Spinal cord (tissue), 10 donors: ENCODE results near the gene WBP1. TPM values are rescaled to one million over a fixed set of nuclear protein-coding genes. Genes with fewer than 3 reads are reported as not detected.

Source experiments
- DNase-seq, 6 donors: peaks; one replicate each; pipeline versions ENCODE4 v3.0.0 to v3.0.0-alpha.2; 2013 to 2015; ENCODE audit warnings: low spot score in 6 of 6, low read depth in 4 of 6
- H3K27ac ChIP-seq: one replicate; pipeline ENCODE4 v1.5.1; 2013; ENCODE audit warnings: low read depth, low read length, control low read depth
- H3K27me3 ChIP-seq: one replicate; pipeline ENCODE4 v1.6.1; 2013; ENCODE audit warnings: low read length; ENCODE audit not compliant: control insufficient read depth, insufficient read depth
- H3K36me3 ChIP-seq: one replicate; pipeline ENCODE4 v1.6.1; 2013; ENCODE audit warnings: low read length; ENCODE audit not compliant: control insufficient read depth, insufficient read depth
- H3K4me1 ChIP-seq: one replicate; pipeline ENCODE4 v1.6.1; 2013; ENCODE audit warnings: low read length; ENCODE audit not compliant: control insufficient read depth, insufficient read depth
- H3K4me3 ChIP-seq: one replicate; pipeline ENCODE4 v1.5.1; 2013; ENCODE audit warnings: low read depth, low read length, control low read depth
- H3K9me3 ChIP-seq: one replicate; pipeline ENCODE4 v1.6.1; 2013; ENCODE audit warnings: low read length; ENCODE audit not compliant: control insufficient read depth, insufficient read depth
- WGBS: methylation state at CpG from one replicate; pipeline ENCODE4 v1.1.5; 2013; ENCODE audit warnings: missing lambda C conversion rate; ENCODE audit not compliant: insufficient coverage; 5-methylcytosine and 5-hydroxymethylcytosine counted together
- polyA plus RNA-seq, 2 donors: library from polyadenylated mRNA; unstranded; fragments of 120-200 nt; gene quantifications; one replicate each; pipeline ENCODE4 v1.2.1, GENCODE V29; 2013; ENCODE audit not compliant: insufficient read length in 2 of 2
- total RNA-seq, 2 donors: library from RNA; depleted of rRNA in 1 of 2; stranded (reverse); fragments of 120-200 nt in 1 of 2; fragments of >200 nt in 1 of 2; gene quantifications; one replicate each; pipeline versions ENCODE4 v1.2.3 to v1.2.4, GENCODE V29; 2013 to 2014
- donor health status: healthy.

Gene WBP1
- total and polyA plus RNA-seq, 4 donors, result 25.8 to 140 (median 98.2) TPM

GRCh38 chr2:74510272-74510671 lies 52.0 kb downstream of the WBP1 start:
- no peak for DNase-seq

More at GRCh38 chr2:74510272-74510671, 52.0 kb downstream of the WBP1 start:
- H3K4me1 ChIP-seq, result peaks cover 42% of the 10 kb centered on the region
- H3K27me3 ChIP-seq, result peaks cover 79% of the 10 kb centered on the region
- H3K4me3 ChIP-seq, result no peak overlapping the region
- H3K9me3 ChIP-seq, result no peaks in the 10 kb centered on the region
- H3K27ac ChIP-seq, result no peak overlapping the region
- peaks cover 9% of the 10 kb centered on the region for H3K36me3 ChIP-seq
- WGBS, result 84% methylated on average over 4 of the region's 4 CpGs

Other genes starting within 250 kb of the WBP1 start
- 10 to 100 TPM in 1 of 2 donors, 1 to 10 TPM in 1; 1.2 to 22.3 TPM for gene SLC4A5, start 115.0 kb upstream of the WBP1 start, total RNA-seq
- 1 to 10 TPM; 2.4 to 3.9 TPM for gene SLC4A5, start 115.0 kb upstream of the WBP1 start, polyA plus RNA-seq
- 100 to 1,000 TPM in 1 of 2 donors, 10 to 100 TPM in 1; 99.4 to 117 TPM for gene DCTN1, start 78.1 kb upstream of the WBP1 start, total RNA-seq
- 100 to 1,000 TPM; 277 to 296 TPM for gene DCTN1, start 78.1 kb upstream of the WBP1 start, polyA plus RNA-seq
- gene C2orf81, start 36.8 kb upstream of the WBP1 start, total RNA-seq, result 1 to 10 TPM; 1.2 to 4.7 TPM
- 1 to 10 TPM; 5.9 TPM for gene C2orf81, start 36.8 kb upstream of the WBP1 start, polyA plus RNA-seq
- 10 to 100 TPM; 17.0 to 37.6 TPM for gene WDR54, start 36.7 kb upstream of the WBP1 start, total RNA-seq
- 10 to 100 TPM; 37.7 to 40.5 TPM for gene WDR54, start 36.7 kb upstream of the WBP1 start, polyA plus RNA-seq
- 10 to 100 TPM; 32.9 to 52.5 TPM for gene RTKN, start 16.5 kb upstream of the WBP1 start, total RNA-seq
- gene RTKN, start 16.5 kb upstream of the WBP1 start, polyA plus RNA-seq, result 10 to 100 TPM; 66.9 to 76.5 TPM
- 10 to 100 TPM in 1 of 2 donors, 1 to 10 TPM in 1; 9.1 to 34.7 TPM for gene INO80B, start 3.4 kb upstream of the WBP1 start, total RNA-seq
- 10 to 100 TPM; 22.1 to 38.7 TPM for gene INO80B, start 3.4 kb upstream of the WBP1 start, polyA plus RNA-seq
- 10 to 100 TPM; 22.7 to 38.0 TPM for gene MOGS, start 6.9 kb downstream of the WBP1 start, total RNA-seq
- gene MOGS, start 6.9 kb downstream of the WBP1 start, polyA plus RNA-seq, result 10 to 100 TPM; 34.5 to 42.2 TPM
- 10 to 100 TPM; 12.7 to 80.6 TPM for gene MRPL53, start 14.2 kb downstream of the WBP1 start, total RNA-seq
- gene MRPL53, start 14.2 kb downstream of the WBP1 start, polyA plus RNA-seq, result 10 to 100 TPM; 52.3 to 56.7 TPM
- gene CCDC142, start 24.6 kb downstream of the WBP1 start, total RNA-seq, result 10 to 100 TPM; 20.8 to 23.4 TPM
- 10 to 100 TPM in 1 of 2 donors, 1 to 10 TPM in 1; 9.3 to 18.6 TPM for gene CCDC142, start 24.6 kb downstream of the WBP1 start, polyA plus RNA-seq
- 10 to 100 TPM in 1 of 2 donors, 1 to 10 TPM in 1; 5.6 to 15.1 TPM for gene TTC31, start 24.6 kb downstream of the WBP1 start, total RNA-seq
- 10 to 100 TPM; 21.5 to 21.8 TPM for gene TTC31, start 24.6 kb downstream of the WBP1 start, polyA plus RNA-seq
- gene LBX2, start 41.2 kb downstream of the WBP1 start, total RNA-seq, result under 1 TPM in 1 of 2 donors, not detected in 1; 0.33 TPM
- gene LBX2, start 41.2 kb downstream of the WBP1 start, polyA plus RNA-seq, result under 1 TPM in 1 of 2 donors, not detected in 1; 0.69 TPM
- 10 to 100 TPM; 10.0 to 21.5 TPM for gene PCGF1, start 49.3 kb downstream of the WBP1 start, total RNA-seq
- 10 to 100 TPM; 16.9 to 21.3 TPM for gene PCGF1, start 49.3 kb downstream of the WBP1 start, polyA plus RNA-seq
- gene TLX2, start 56.0 kb downstream of the WBP1 start, total RNA-seq, result under 1 TPM in 1 of 2 donors, not detected in 1; 0.69 TPM
- gene TLX2, start 56.0 kb downstream of the WBP1 start, polyA plus RNA-seq, result under 1 TPM; 0.11 to 0.27 TPM
- gene DQX1, start 67.8 kb downstream of the WBP1 start, total RNA-seq, result under 1 TPM in 1 of 2 donors, not detected in 1; 0.28 TPM
- under 1 TPM; 0.32 to 0.62 TPM for gene DQX1, start 67.8 kb downstream of the WBP1 start, polyA plus RNA-seq
- 10 to 100 TPM; 62.6 to 99.0 TPM for gene AUP1, start 71.3 kb downstream of the WBP1 start, total RNA-seq
- 100 to 1,000 TPM; 109 to 131 TPM for gene AUP1, start 71.3 kb downstream of the WBP1 start, polyA plus RNA-seq
- gene HTRA2, start 71.5 kb downstream of the WBP1 start, total RNA-seq, result 10 to 100 TPM; 32.0 to 47.2 TPM
- gene HTRA2, start 71.5 kb downstream of the WBP1 start, polyA plus RNA-seq, result 10 to 100 TPM; 55.8 to 57.3 TPM
- gene LOXL3, start 95.5 kb downstream of the WBP1 start, total RNA-seq, result 10 to 100 TPM; 10.5 to 18.2 TPM
- gene LOXL3, start 95.5 kb downstream of the WBP1 start, polyA plus RNA-seq, result 10 to 100 TPM; 18.1 to 18.8 TPM
- gene DOK1, start 96.3 kb downstream of the WBP1 start, total RNA-seq, result 10 to 100 TPM in 1 of 2 donors, 1 to 10 TPM in 1; 7.5 to 14.5 TPM
- gene DOK1, start 96.3 kb downstream of the WBP1 start, polyA plus RNA-seq, result 10 to 100 TPM; 11.0 to 14.2 TPM
- under 1 TPM; 0.33 to 0.69 TPM for gene M1AP, start 189.9 kb downstream of the WBP1 start, total RNA-seq
- gene M1AP, start 189.9 kb downstream of the WBP1 start, polyA plus RNA-seq, result 1 to 10 TPM; 1.1 to 1.3 TPM
- 10 to 100 TPM in 1 of 2 donors, 1 to 10 TPM in 1; 7.3 to 17.2 TPM for gene SEMA4F, start 195.8 kb downstream of the WBP1 start, total RNA-seq
- 10 to 100 TPM; 23.0 to 27.6 TPM for gene SEMA4F, start 195.8 kb downstream of the WBP1 start, polyA plus RNA-seq